ENCODE measurements around the gene ALG9.
A peak's percentile ranks its signal among the peaks of the same experiment; 100 is the strongest.

The ALG9 gene

GRCh38 chr11:111882202-111882601, 10.8 kb upstream of the ALG9 start:
- no peak for DNase-seq (ENCODE audit: low read depth in 2 of 2)

- DNase-seq (ENCODE audit: low read depth in 2 of 2): no peak
These were observed 8.2 kb upstream of the ALG9 start for GRCh38 chr11:111879637-111879960.

- DNase-seq (ENCODE audit: low read depth in 2 of 2): peak; percentile 82 to 86
These were observed 7.7 kb upstream of the ALG9 start, which contains the start of the genes CFAP68 and FDXACB1 for GRCh38 chr11:111878849-111879636. TSS of gene CFAP68 (plus strand) at chr11:111879541. CDS start at chr11:111879561, 20 bp downstream. TSS of gene FDXACB1 (minus strand) at chr11:111879165. CDS start at chr11:111879132, 33 bp downstream.

GRCh38 chr11:111878385-111878848, 7.0 kb upstream of the ALG9 start:
- DNase-seq (ENCODE audit: low read depth in 2 of 2): no peak

- DNase-seq (ENCODE audit: low read depth in 2 of 2): no peak
These were observed 346 bp upstream of the ALG9 start for GRCh38 chr11:111871693-111872161.

GRCh38 chr11:111870522-111870885, 877 bp downstream of the ALG9 start:
- no peak for DNase-seq (ENCODE audit: low read depth in 2 of 2)

GRCh38 chr11:111870113-111870512, 1.3 kb downstream of the ALG9 start:
- DNase-seq (ENCODE audit: low read depth in 2 of 2): no peak

- no peak for DNase-seq (ENCODE audit: low read depth in 2 of 2)
These were observed 11.1 kb downstream of the ALG9 start for GRCh38 chr11:111860257-111860656.

- DNase-seq (ENCODE audit: low read depth in 2 of 2): no peak
These were observed 15.9 kb downstream of the ALG9 start for GRCh38 chr11:111855506-111855905.

- DNase-seq (ENCODE audit: low read depth in 2 of 2): no peak
These were observed 19.3 kb downstream of the ALG9 start for GRCh38 chr11:111852103-111852502.

- no peak for DNase-seq (ENCODE audit: low read depth in 2 of 2)
These were observed 19.7 kb downstream of the ALG9 start for GRCh38 chr11:111851636-111852035.

- DNase-seq (ENCODE audit: low read depth in 2 of 2): no peak
These were observed 20.3 kb downstream of the ALG9 start for GRCh38 chr11:111851067-111851466.

- DNase-seq (ENCODE audit: low read depth in 2 of 2): no peak
These were observed 21.8 kb downstream of the ALG9 start for GRCh38 chr11:111849631-111850030.

GRCh38 chr11:111846636-111847035, 24.7 kb downstream of the ALG9 start:
- no peak for DNase-seq (ENCODE audit: low read depth in 2 of 2)

GRCh38 chr11:111846063-111846462, 25.3 kb downstream of the ALG9 start:
- DNase-seq (ENCODE audit: low read depth in 2 of 2): no peak

GRCh38 chr11:111845276-111846028, 25.9 kb downstream of the ALG9 start:
- DNase-seq (ENCODE audit: low read depth in 2 of 2): no peak

GRCh38 chr11:111843661-111844060, 27.7 kb downstream of the ALG9 start:
- DNase-seq (ENCODE audit: low read depth in 2 of 2): no peak

GRCh38 chr11:111841370-111842053, 29.9 kb downstream of the ALG9 start:
- DNase-seq (ENCODE audit: low read depth in 2 of 2): peak; percentile 69 to 82

- DNase-seq (ENCODE audit: low read depth in 2 of 2): no peak
These were observed 31.2 kb downstream of the ALG9 start for GRCh38 chr11:111840143-111840542.

- no peak for DNase-seq (ENCODE audit: low read depth in 2 of 2)
These were observed 33.3 kb downstream of the ALG9 start for GRCh38 chr11:111838054-111838453.

- no peak for DNase-seq (ENCODE audit: low read depth in 2 of 2)
These were observed 34.0 kb downstream of the ALG9 start for GRCh38 chr11:111837366-111837891.

GRCh38 chr11:111836721-111837120, 34.7 kb downstream of the ALG9 start:
- no peak for DNase-seq (ENCODE audit: low read depth in 2 of 2)

Data from stimulated activated CD8-positive, alpha-beta memory T cell treated with anti-CD3 and anti-CD28 coated beads, Interleukin-7, amount 100 ng/mL, for 1 hour (primary cell).